Ramos (cell line): ENCODE results near the gene MSLN.

ENCODE experiments used
- in situ Hi-C: fragments of 300-500 bp; cut with MboI; formaldehyde crosslinking; loops from one replicate; pipeline ENCODE4 v1.14.3; 2022; ENCODE audit warnings: low sequenced_read_pairs; ENCODE audit not compliant: unreplicated experiment

The MSLN gene

DNA sequence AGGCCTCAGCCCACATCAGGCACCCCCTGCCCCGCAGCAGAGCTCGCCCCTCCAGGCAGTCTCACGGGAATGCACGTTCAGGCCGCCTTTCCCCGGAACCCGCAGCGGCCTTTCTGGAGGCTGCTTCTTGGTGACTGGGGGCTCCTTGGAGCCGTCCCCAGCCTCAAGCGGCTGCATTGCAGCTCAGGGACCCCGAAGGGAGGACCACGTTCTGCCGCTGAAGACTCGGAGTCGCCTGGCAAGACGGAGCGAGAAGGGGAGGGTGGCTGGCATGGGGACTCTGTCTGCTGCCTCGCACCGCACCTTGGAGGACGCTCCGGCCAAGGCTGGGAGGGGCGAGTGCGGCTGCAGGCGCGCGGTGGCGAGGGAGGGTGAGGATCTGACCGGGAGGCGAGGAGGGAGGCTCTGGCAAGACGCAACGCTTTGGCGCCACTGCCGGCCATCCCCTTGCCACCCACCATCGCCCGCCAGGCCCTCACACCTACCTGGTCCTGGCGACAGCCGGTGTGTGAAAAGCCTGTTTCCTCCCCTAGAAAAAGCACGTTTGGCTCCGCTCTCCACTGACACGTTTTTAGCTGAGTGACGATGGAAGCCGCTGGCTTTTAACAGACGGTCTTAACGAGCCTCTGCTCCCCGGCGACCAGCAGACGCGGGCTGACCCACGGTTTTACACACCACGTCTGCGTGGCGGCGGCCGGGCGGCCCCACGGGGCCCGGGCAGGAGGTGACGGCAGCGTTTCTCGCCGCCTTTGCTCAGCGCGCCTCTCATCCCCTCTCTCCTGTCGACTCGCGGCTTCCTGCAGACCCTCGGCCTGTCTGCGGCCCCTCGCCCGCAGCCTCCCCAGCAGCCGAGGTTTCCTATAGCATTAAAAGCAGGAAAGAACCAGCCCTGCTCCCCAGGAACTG lies 56.7 kb downstream of the MSLN start:
- in situ Hi-C loops = loop anchor here (10.0 kb wide), 1 partner anchor 248 kb away; no protein-coding TSS in a partner anchor

DNA sequence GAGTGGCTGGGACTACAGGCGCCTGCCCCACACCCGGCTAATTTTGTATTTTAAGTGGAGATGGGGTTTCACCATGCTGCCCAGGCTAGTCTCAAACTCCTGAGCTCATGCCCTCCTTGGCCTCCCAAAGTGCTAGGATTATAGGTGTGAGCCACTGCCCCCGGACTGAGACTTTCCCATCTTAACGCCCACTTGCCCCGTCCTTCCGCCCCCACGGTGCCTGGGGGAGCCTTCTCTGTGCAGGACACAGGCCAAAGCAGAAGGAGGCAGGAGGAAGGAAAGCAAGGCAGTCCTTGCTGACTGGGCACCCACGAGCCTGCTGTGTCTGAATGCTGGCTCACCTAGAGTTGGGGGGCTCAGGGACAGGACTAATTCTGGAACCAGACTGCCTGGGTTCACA lies 57.6 kb downstream of the MSLN start:
- in situ Hi-C loops = loop anchor here (10.0 kb wide), 1 partner anchor 247 kb away; no protein-coding TSS in a partner anchor
